ENCODE data around the gene CDY1B.
"Not testable (repeated sequence)": the region's sequence is repeated elsewhere in the genome, so short reads cannot be mapped to it uniquely, and the experiment has no call there.

The CDY1B gene

DNA sequence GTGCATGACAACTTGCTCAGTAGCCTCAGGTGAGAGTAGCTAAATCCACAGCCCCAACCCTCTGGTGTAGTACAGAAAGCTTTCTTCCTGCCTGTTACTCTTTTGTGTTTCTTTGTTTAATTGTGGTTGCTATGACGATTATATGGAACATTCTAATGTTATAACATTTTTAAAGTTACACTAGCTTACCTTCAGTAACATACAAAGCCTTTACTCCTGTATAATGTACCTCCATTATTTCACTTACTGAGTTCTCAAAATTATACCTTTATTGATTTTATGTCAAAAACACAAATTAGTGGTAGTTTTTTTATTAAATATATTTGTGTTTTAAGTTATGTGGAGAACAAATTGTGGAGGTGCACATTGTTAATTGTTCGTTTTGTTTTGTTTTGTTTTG is at the start of gene CDY1B:
Gene CDY1B, minus strand, starts transcription at position 101 of the 400 bp plus-strand sequence. CDS start 331 bp downstream, outside the sequence.
- DNase-seq: not testable (repeated sequence)

DNA sequence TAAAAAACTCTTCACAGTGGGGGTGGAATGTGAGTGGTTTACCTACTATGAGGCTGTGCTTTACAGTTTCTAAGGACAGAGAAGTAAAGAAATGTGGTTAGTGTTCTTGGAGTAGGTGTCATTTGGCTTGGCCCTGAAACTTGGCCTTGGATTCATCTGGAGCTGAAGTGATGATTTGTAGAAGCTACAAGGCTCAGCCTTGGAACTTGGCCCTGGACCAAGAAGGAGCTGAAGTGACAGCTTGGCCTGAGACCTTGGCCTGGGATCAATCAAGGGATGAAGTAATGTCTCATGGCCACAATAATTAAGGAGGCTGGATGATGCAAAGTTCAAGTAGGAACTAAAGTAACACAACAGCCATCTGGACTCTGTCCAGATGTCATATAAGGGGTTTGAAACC is 1.7 kb upstream of the CDY1B start:
- DNase-seq: not testable (repeated sequence)

DNA sequence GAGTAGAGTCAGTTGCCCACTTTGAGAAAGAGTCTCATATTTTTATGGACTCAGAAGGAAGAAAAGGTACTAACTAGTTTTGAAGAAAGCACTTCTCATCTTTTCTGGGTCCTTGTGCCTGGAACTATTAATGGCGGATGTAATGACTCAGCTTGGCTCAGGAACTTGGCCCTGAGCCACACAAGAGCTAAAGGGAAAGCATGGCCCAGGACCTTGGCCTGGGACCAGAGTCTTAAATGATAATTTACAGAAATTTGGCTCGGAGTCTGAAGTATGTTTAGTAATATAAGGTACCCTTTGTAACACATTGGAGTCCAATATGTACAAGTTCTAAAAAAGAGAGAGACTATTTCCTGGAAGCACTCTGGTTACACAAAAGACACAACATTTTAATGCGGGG is 4.6 kb downstream of the CDY1B start:
- not testable (repeated sequence) for DNase-seq

DNA sequence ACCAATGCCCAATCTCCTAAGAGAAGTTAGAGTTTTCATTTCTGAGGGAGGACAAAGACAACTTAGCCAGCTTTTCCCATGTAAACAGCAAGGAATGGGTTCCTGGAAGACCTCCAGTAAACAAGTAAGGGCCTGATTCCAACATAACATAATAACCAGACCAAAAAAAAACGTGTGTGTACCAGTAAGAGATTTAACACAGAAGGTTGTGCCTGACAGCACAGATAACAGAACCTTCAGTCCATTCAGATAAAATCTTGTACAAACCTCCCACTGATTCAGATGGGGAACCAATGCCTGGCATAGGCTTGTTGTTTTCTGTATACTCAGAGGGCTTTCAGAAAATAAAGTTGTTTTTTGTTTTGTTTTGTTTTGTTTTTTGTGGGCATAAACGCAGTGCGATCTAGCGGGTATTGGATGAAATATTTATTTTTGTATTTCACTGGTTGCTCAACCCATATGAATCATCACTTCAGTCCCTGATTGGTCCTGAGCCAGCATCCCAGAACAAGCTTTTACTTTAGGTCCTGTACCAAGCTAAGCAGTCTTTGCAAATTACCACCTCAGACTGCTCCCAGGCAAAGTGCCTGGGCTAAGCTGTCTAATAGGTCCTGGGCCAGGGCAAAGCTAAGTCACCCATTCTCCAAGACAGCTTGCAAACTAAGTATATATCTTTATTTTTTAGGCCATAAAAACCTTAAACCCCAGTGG is 8.7 kb downstream of the CDY1B start:
- not testable (repeated sequence) for DNase-seq

DNA sequence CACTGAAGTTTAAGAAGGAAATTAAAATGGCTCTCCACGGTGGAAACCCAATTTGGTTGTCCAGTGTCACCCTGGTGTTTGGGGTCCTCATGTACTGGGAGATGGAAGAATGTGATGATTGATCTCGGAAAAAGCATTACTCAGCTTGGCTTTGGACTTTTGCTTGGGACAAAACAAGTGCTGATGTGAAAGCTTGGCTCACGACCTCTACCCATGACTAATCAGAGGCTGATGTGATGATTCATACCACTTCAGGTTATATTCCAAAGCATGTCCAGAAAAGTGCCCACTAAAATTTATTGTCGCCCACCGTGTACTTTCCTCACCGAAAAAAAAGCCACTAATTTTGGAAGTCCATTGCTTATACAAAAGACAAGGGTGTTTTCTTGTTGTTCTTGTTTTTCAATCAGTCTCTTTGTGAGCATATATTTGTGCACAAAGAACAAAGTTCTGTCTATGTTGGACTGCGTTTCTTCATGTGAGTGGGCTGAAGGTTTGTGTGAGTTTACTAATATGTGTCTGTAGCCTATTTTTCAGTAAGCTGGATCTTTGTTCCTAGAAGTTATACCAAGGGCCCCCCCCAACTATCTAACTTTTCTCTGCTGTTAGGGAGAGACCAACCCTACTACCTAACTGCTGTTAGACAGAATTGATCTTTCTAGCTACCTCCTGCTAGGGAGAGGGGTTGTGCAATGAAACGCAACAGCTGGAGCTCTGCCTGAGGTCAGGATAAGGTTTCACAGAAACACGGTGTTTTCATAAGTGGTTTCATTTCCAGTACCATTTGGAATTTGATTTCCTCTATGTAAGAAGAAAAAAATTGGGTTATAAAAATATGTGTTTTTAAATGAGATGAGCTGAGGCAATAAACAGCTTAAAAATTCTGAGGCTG is 21.4 kb downstream of the CDY1B start:
- not testable (repeated sequence) for DNase-seq

All from NCI-H524 (cell line).